ENCODE data around the gene PARP15.

The PARP15 gene

GRCh38 chr3:122568755-122569154, 8.7 kb upstream of the PARP15 start:
- DNase-seq (ENCODE audit: low spot score) = no peak
- FAIRE-seq = no peak

DNA sequence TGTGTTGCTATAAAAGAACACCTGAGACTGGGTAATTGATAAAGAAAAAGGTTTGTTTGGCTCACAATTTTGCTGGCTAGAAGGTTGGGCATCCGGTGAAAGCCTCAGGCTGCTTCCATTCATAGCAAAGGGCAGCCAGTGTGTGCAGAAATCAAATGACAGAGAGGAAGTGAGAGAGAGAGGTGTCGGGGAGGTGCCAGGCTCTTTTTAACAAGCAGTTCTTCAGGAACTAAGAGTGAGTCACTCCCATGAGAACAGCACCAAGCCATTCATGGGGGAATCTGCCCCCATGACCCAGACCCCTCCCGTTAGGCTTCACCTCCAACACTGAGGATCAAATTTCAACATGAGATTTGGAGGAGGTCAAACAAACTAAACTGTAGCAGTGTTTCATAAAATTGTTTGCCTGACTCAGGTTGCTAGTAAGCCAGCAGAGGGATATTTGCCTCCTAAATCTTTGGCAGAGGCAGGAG, 4.5 kb upstream of the PARP15 start:
- peak; percentile 63 for DNase-seq (ENCODE audit: low spot score)

DNA sequence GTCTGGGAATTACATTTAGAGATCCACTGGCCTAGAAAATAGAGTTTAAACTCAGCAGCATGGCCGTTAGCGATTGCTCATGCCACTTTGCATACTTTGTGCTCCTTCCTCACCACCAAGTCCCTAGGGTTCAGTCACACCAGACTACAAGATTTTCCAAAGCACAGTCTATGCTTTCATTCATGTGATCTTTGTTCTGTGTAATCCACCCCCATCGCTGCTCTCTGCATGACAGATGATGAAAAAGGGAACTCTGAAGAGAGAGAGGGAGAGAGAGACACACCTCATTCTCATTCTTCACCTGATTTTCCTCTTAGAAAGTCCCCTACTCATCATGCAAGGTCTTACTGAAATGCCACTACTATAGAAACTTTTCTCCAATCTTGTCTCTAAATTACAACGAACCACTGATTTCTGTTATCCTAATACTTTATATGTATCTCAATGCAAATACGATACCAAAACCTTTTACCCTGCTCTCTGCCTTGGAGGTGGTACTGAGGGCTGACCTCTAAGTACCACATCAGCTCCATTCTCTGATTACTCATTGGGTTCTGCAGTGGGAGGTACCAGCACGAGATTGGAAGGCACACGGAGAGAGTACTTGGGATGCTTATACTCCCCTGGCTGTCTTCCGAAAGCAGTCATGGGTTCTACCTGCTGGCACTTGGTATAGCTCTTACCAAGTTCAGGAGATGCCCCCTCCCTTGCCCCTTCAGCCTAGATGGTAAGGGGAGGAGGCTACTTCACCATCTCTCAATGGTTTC, 1.1 kb upstream of the PARP15 start:
- DNase-seq (ENCODE audit: low spot score) (no peak), FAIRE-seq (no peak)

More for the DNA sequence above, 4.5 kb upstream of the PARP15 start:
- FAIRE-seq = peak; percentile 61

GRCh38 chr3:122578069-122578740, 755 bp downstream of the PARP15 start:
- FAIRE-seq (no peak), DNase-seq (ENCODE audit: low spot score) (no peak)

- DNase-seq (ENCODE audit: low spot score) = no peak
- FAIRE-seq = no peak
Observed at GRCh38 chr3:122580470-122580869, 3.0 kb downstream of the PARP15 start.

- DNase-seq (ENCODE audit: low spot score) = no peak
- FAIRE-seq = no peak
Observed at GRCh38 chr3:122581622-122582021, 4.2 kb downstream of the PARP15 start.

DNA sequence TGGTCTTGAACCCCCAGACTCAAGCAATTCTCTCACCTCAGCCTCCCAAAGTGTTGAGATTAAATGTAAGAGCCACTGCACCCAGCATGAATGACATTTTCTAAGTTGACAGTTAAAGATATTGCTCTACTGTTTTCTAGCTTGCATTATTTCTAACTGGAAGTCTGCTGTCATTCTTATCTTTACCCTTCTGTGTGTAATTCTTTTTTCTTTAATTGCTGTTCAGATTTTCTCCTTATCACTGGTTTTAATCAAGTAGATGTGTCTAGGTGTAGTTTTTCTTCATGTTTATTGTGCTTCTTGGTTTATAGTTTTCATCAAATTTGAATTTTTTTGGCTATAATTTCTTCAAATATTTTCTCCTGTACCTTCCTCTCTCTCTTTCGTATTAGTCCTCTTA, 4.9 kb downstream of the PARP15 start:
- FAIRE-seq = no peak

DNA sequence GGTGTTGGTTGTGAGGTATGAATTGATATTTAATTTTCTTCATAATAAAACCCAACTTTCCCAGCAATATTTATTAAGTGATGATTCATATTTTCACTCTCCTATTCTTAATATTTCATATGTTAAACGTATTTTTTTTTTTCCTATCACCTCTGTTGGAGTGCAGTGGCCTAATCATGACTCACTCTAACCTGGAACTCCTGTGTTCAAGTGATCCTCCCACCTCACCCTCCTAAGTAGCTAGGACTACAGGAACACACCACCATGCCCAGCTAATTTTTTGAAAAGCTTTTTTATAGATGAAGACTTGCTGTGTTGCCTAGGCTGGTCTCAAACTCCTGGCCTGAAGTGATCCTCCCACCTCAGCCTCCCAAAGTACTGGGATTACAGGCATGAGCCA, 8.6 kb downstream of the PARP15 start:
- DNase-seq (ENCODE audit: low spot score) = no peak
- no peak for FAIRE-seq

More for the DNA sequence above, 4.9 kb downstream of the PARP15 start:
- no peak for DNase-seq (ENCODE audit: low spot score)

DNA sequence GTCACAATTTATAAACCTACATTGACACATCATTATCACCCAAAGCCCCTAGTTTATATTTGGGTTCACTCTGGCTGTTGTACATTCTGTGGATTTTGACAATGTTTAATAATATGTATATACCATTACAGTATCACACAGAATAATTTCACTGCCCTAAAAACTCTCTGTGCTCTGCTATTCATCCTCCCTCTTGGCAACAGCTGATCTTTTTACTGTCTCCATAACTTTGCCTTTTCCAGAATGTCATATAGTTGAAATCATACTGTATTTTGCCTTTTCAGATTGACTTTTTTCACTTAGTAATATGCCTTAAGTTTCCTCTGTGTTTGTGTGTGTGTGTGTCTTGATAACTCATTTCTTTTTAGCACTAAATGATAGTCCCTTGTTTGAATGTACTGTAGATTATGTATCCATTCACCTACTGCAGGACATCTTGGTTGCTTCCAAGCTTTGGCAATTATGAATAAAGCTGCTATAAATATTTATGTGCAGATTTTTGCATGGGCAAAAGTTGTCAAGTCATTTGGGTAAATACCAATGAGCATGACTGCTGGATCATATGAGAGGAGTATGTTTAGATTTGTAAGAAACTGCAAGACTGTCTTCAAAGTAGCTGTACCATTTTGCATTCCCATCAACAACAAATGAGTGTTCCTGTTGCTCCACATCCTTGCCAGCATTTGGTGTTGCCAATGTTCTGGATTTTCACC, 9.5 kb downstream of the PARP15 start:
- FAIRE-seq (no peak), DNase-seq (ENCODE audit: low spot score) (no peak)

- no peak for DNase-seq (ENCODE audit: low spot score)
- no peak for FAIRE-seq
Observed at GRCh38 chr3:122587572-122587971, 10.1 kb downstream of the PARP15 start.

DNA sequence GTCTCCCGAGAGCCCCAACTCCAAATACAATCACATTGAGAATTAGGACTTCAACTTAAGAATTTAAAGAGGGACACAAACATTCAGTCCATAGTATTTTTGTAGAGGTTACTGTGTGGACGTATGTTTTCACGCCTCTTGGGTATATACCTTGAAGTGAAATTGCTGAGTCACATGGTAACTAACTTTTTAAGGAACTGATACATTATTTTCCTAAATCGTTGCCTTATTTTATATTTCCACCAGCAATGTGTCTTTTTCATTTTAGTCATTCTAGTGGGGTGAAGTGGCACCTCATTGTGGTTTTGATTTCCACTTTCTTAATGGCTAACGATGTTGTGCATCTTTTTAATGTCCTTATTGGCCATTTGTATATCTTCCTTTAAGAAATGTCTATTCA, 11.8 kb downstream of the PARP15 start:
- FAIRE-seq = no peak
- no peak for DNase-seq (ENCODE audit: low spot score)

GRCh38 chr3:122590610-122591009, 13.2 kb downstream of the PARP15 start:
- DNase-seq (ENCODE audit: low spot score) = no peak
- FAIRE-seq = no peak

GRCh38 chr3:122594025-122594424, 16.6 kb downstream of the PARP15 start:
- no peak for FAIRE-seq

DNA sequence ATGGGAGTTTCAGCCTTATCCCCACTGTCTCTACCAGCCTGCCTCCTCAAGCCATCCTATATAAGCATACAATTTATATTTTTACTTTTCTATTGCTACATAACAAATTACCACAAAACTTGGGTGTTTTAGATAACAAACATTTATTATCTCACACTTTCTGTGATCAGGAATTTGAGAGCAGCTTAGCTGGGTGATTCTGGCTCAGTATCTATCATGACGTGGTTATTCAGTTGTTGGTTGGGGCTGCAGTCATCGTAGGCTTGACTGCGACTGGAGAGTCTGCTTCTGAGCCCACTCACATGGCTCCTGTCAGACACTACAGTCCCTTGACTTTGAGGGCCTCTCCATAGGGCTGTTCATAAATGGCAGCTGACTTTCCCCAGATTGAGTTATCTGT, 20.7 kb downstream of the PARP15 start:
- no peak for FAIRE-seq

More at GRCh38 chr3:122594025-122594424, 16.6 kb downstream of the PARP15 start:
- DNase-seq (ENCODE audit: low spot score) = no peak

DNA sequence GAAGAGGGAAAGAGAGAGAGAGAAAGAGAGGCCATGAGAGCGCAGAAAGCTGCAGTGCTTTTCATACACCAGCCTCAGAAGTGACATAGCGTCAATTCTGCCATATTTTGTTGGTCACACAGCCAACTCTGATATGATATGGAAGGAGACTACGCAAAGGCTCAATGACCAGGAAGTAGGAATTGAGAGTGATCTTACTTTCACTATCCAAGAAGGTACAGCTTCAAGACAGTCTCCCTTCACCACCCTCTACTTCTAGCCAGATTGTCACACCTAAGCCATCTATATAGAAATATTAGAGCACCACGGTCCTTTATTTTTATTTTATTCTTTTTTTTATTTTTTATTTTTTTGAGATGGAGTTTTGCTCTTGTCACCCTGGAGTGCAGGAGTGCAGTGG, 21.1 kb downstream of the PARP15 start:
- no peak for FAIRE-seq
- no peak for DNase-seq (ENCODE audit: low spot score)

More for the DNA sequence above, 20.7 kb downstream of the PARP15 start:
- no peak for DNase-seq (ENCODE audit: low spot score)

- FAIRE-seq = no peak
- no peak for DNase-seq (ENCODE audit: low spot score)
Observed at GRCh38 chr3:122602011-122602710, 24.7 kb downstream of the PARP15 start.

DNA sequence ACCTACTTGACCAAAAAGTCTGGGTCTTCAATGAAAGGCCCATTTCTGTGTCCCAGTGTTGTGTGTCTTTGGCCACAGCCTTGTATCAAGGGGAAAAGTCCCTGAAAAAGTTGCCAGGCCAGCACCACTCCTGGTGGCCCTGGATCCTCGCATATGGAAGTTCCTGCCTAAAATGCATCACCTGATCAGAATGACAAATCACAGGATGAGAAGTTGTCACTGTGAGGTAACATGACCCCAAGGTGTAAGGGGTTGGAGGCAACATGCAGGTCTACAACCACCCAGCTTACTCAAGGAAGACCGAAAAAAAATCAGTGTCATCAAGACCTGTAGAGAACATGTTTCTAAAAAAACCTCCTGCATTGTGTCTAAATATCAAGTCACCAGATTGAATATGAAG, 25.6 kb downstream of the PARP15 start:
- FAIRE-seq = no peak

DNA sequence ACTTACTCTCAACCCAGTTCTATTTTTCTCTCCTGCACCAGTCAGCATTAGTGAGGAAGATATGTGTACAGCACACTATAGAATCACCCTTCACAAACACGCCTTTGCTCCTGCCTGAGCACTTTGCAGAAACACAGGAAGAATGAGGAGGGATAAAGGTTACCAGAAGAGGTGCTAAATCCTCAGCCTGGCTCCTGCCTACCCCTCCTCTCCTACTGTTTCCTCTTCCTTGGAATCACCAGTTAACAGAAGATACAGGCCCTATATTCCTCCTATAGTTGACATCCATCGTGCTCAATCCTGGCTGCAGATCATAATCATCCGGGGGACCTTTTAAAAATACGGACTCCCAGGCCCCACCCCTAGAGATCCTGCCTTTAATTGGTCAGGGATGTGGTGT, 28.9 kb downstream of the PARP15 start:
- DNase-seq (ENCODE audit: low spot score) (no peak), FAIRE-seq (no peak)

More for the DNA sequence above, 25.6 kb downstream of the PARP15 start:
- no peak for DNase-seq (ENCODE audit: low spot score)

- no peak for FAIRE-seq
- no peak for DNase-seq (ENCODE audit: low spot score)
Observed at GRCh38 chr3:122608916-122609315, 31.5 kb downstream of the PARP15 start.

- DNase-seq (ENCODE audit: low spot score) (peak; percentile 69), FAIRE-seq (no peak)
Observed at GRCh38 chr3:122609798-122610559, 32.5 kb downstream of the PARP15 start.

DNA sequence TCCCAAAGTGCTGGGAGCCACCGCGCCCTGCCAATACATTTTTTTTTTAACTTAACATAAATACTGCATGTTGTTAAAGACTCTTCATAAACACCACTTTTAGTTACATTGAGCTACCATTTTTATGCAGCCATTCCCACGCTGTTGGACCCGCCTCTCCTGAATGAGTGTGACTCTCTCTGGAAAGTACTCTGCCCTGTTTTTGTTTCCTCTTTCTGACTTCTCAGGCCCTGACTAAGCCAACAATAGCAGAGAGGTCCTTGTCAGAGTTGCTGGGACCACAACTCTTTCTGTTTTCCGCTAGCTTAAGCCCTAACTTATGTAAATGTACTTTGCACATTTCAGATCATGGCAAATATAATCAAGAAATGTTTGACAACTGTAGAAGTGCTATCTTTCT, 35.2 kb downstream of the PARP15 start:
- FAIRE-seq = no peak
- DNase-seq (ENCODE audit: low spot score) = no peak
